HepG2 (cell line): ENCODE measurements around the gene C2orf81. TPM values are rescaled to one million over a fixed set of nuclear protein-coding genes. Genes with fewer than 3 reads are reported as not detected.

ENCODE experiments used
- ADNP ChIP-seq: sonication (generic); formaldehyde crosslinking; IDR thresholded peaks from 2 replicates; pipeline ENCODE4 v1.4.0; 2020; ENCODE audit warnings: missing genetic modification reagents
- ATF2 ChIP-seq: sonication (generic); formaldehyde crosslinking; IDR thresholded peaks from 2 replicates; pipeline ENCODE4 v1.4.0; 2020; ENCODE audit warnings: missing genetic modification reagents
- CC2D1A ChIP-seq: sonication (generic); formaldehyde crosslinking; IDR thresholded peaks from 2 replicates; pipeline ENCODE4 v1.8.1; 2023; ENCODE audit warnings: mild to moderate bottlenecking, missing genetic modification reagents
- CCDC6 ChIP-seq: sonication (generic); formaldehyde crosslinking; IDR thresholded peaks from 2 replicates; pipeline ENCODE4 v1.8.1; 2022; ENCODE audit warnings: mild to moderate bottlenecking, missing genetic modification reagents, moderate library complexity
- LCORL ChIP-seq, 2 experiments: fragments of 450-650 bp in 1 of 2; sonication (generic) in 1 of 2; formaldehyde crosslinking in 1 of 2; IDR thresholded peaks; 2 replicates each; pipeline versions ENCODE4 v1.5.0 to v1.6.1; 2017 to 2020; ENCODE audit warnings: antibody characterized with exemption in 1 of 2, missing genetic modification reagents in 1 of 2
- MEIS2 ChIP-seq: sonication (generic); formaldehyde crosslinking; IDR thresholded peaks from 2 replicates; pipeline ENCODE4 v1.9.0; 2021; ENCODE audit warnings: mild to moderate bottlenecking, missing genetic modification reagents
- NCOR1 ChIP-seq: fragments of 200-600 bp; sonication (generic); IDR thresholded peaks from 2 replicates; pipeline ENCODE4 v1.7.0; 2017; ENCODE audit warnings: antibody characterized with exemption, low read length, borderline replicate concordance
- RAD51 ChIP-seq: fragments of 450-650 bp; IDR thresholded peaks from 2 replicates; pipeline ENCODE4 v1.6.1; 2016; ENCODE audit warnings: borderline replicate concordance
- STAT6 ChIP-seq: sonication (generic); formaldehyde crosslinking; IDR thresholded peaks from 2 replicates; pipeline ENCODE4 v1.4.0; 2020; ENCODE audit warnings: missing genetic modification reagents, mild to moderate bottlenecking, borderline replicate concordance
- ZBTB7A ChIP-seq: sonication (generic); formaldehyde crosslinking; IDR thresholded peaks from 2 replicates; pipeline ENCODE4 v1.8.0; 2022; ENCODE audit warnings: mild to moderate bottlenecking, missing genetic modification reagents
- ZMYM4 ChIP-seq: sonication (generic); formaldehyde crosslinking; IDR thresholded peaks from 2 replicates; pipeline ENCODE4 v1.8.1; 2023; ENCODE audit warnings: mild to moderate bottlenecking, missing genetic modification reagents
- ZNF530 ChIP-seq: sonication (generic); formaldehyde crosslinking; IDR thresholded peaks from 2 replicates; pipeline ENCODE4 v1.5.0; 2020; ENCODE audit warnings: low read depth, mild to moderate bottlenecking, missing genetic modification reagents
- ZNF569 ChIP-seq: sonication (generic); formaldehyde crosslinking; IDR thresholded peaks from 2 replicates; pipeline ENCODE4 v1.5.0; 2020; ENCODE audit warnings: mild to moderate bottlenecking, missing genetic modification reagents, moderate library complexity, borderline replicate concordance
- ZNF776 ChIP-seq: sonication (generic); formaldehyde crosslinking; IDR thresholded peaks from 2 replicates; pipeline ENCODE4 v1.4.0; 2020; ENCODE audit warnings: mild to moderate bottlenecking, missing genetic modification reagents
- ZNF781 ChIP-seq: sonication (generic); formaldehyde crosslinking; IDR thresholded peaks from 2 replicates; pipeline ENCODE4 v1.5.1; 2020; ENCODE audit warnings: borderline replicate concordance, mild to moderate bottlenecking, missing genetic modification reagents; ENCODE audit errors: not compliant biosample characterization
- polyA plus RNA-seq, 8 experiments: library from polyadenylated mRNA; depleted of rRNA in 3 of 8; stranded (reverse) in 7 of 8; unstranded in 1 of 8; fragments of >200 nt; fragmentation: Illumina TruSeq in 4 of 8; extraction: Trizol in 4 of 8; gene quantifications; 2 replicates each; pipeline versions ENCODE4 v1.2.1 to v1.2.3, GENCODE V29; 2011 to 2016; ENCODE audit warnings: low read depth in 4 of 8, missing spikeins in 1 of 8, mixed read lengths in 1 of 8; ENCODE audit not compliant: insufficient read depth in 1 of 8
- total RNA-seq, 5 experiments: library from RNA; depleted of rRNA; stranded (reverse); fragments of >200 nt; fragmentation: Illumina TruSeq; extraction: Trizol; gene quantifications; 2 replicates each; pipeline ENCODE4 v1.2.3, GENCODE V29; 2016; ENCODE audit warnings: low read depth in 1 of 5
- TF ChIP-seq, protein P1 (sequence below): sonication (generic); formaldehyde crosslinking; IDR thresholded peaks from 2 replicates; pipeline ENCODE4 v1.5.0; 2020; ENCODE audit warnings: mild to moderate bottlenecking, missing genetic modification reagents
- TF ChIP-seq, protein P2 (sequence below): sonication (generic); formaldehyde crosslinking; IDR thresholded peaks from 2 replicates; pipeline ENCODE4; 2020; ENCODE audit warnings: missing genetic modification reagents, mild to moderate bottlenecking, borderline replicate concordance

The C2orf81 gene
- total and polyA plus RNA-seq, 2 of the 13 experiments (the other 11 are each of a cell fraction or from before 2014, with no cell fraction given): 0.15 to 0.17 TPM

DNA sequence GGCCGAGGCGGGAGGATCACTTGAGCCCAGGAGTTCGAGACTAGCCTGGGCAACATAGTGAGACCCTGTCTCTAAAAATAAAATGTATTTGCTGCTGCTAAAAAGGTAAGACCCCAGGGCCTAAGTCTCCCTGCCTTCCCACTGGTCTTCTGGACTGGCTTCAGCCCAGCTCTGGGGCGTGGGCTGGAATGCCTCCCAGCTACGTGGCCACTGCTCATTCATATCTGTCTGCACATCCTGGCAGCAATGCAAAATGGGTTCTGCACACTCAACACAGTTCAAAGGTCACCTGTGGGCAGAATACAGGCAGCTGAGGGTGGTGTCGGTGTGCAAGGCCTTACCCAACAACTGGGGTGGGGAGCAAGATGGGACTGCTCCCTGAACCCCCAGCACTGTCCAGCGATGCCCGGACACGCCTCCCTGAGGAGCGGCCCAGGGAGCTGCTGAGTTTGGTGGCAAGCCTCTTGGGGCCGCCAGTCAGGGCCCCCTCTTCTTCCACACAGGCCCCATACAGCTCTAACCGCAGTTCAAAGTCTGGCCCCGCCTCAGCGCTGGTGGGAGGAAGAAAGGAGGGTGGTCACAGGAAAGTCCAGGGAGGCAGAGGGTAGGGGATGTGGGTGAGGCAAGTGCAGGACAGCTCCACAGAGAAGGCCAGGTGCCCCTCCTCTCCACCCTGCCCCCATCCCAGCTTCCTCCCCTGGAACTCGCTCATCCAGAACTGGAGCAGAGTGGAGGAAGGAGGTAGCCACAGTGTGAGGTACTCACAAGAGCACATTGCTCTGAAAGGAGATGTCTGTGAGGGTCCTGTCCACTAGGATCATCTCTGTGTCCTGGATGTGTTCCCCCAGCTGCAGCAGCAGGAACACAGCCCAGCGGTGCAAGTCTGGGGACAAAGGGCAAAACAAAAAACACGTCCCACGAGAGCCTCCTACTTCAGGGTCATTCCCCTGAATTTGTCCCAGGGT is 8.3 kb upstream of the C2orf81 start (continued):
- TF ChIP-seq, protein P1, sequence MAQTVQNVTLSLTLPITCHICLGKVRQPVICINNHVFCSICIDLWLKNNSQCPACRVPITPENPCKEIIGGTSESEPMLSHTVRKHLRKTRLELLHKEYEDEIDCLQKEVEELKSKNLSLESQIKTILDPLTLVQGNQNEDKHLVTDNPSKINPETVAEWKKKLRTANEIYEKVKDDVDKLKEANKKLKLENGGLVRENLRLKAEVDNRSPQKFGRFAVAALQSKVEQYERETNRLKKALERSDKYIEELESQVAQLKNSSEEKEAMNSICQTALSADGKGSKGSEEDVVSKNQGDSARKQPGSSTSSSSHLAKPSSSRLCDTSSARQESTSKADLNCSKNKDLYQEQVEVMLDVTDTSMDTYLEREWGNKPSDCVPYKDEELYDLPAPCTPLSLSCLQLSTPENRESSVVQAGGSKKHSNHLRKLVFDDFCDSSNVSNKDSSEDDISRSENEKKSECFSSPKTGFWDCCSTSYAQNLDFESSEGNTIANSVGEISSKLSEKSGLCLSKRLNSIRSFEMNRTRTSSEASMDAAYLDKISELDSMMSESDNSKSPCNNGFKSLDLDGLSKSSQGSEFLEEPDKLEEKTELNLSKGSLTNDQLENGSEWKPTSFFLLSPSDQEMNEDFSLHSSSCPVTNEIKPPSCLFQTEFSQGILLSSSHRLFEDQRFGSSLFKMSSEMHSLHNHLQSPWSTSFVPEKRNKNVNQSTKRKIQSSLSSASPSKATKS (CRISPR knock-in tag): no peak
- no peak for TF ChIP-seq LCORL (IDR thresholded peaks at IDR 0.05)
- TF ChIP-seq LCORL (CRISPR knock-in tag; IDR thresholded peaks at IDR 0.05): peak; percentile 91
- peak; percentile 87 for TF ChIP-seq CCDC6
- no peak for TF ChIP-seq ZNF530 (CRISPR knock-in tag)
- TF ChIP-seq ATF2 (CRISPR knock-in tag): peak; percentile 54
- peak; percentile 98 for TF ChIP-seq NCOR1
- no peak; the same call in 1 of the 2 replicates for TF ChIP-seq ZBTB7A
- TF ChIP-seq ZNF776 (CRISPR knock-in tag): no peak
- no peak; the same call in 1 of the 2 replicates for TF ChIP-seq MEIS2
- TF ChIP-seq STAT6 (CRISPR knock-in tag): peak; percentile 87; the same call in 1 of the 2 replicates
- no peak for TF ChIP-seq ZNF569 (CRISPR knock-in tag)
- peak; percentile 66; the same call in 1 of the 2 replicates for TF ChIP-seq ZMYM4
- no peak for TF ChIP-seq CC2D1A (CRISPR knock-in tag)
- no peak for TF ChIP-seq ADNP (CRISPR knock-in tag)
- no peak for TF ChIP-seq RAD51
- TF ChIP-seq ZNF781 (CRISPR knock-in tag): no peak
- TF ChIP-seq, protein P2, sequence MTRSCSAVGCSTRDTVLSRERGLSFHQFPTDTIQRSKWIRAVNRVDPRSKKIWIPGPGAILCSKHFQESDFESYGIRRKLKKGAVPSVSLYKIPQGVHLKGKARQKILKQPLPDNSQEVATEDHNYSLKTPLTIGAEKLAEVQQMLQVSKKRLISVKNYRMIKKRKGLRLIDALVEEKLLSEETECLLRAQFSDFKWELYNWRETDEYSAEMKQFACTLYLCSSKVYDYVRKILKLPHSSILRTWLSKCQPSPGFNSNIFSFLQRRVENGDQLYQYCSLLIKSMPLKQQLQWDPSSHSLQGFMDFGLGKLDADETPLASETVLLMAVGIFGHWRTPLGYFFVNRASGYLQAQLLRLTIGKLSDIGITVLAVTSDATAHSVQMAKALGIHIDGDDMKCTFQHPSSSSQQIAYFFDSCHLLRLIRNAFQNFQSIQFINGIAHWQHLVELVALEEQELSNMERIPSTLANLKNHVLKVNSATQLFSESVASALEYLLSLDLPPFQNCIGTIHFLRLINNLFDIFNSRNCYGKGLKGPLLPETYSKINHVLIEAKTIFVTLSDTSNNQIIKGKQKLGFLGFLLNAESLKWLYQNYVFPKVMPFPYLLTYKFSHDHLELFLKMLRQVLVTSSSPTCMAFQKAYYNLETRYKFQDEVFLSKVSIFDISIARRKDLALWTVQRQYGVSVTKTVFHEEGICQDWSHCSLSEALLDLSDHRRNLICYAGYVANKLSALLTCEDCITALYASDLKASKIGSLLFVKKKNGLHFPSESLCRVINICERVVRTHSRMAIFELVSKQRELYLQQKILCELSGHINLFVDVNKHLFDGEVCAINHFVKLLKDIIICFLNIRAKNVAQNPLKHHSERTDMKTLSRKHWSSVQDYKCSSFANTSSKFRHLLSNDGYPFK (CRISPR knock-in tag): peak; percentile 86
